T-helper 17 cell (primary cell): ENCODE measurements around the gene DENND11. TPM values are rescaled to one million over a fixed set of nuclear protein-coding genes. Genes with fewer than 3 reads are reported as not detected.

Experiments
- ATAC-seq: fragments of 150-1000 bp; cut with Tn5 transposase; 2 replicates; pipeline ENCODE4 v1.10.0; 2021; ENCODE audit warnings: mild to moderate bottlenecking, moderate library complexity
- DNase-seq, 3 donors: peaks; one replicate each; pipeline versions ENCODE4 v3.0.0 to v3.0.0-alpha.2; 2020 to 2021
- H3K9me3 ChIP-seq: one replicate; pipeline ENCODE4 v1.7.0; 2013; ENCODE audit warnings: low read length, mild to moderate bottlenecking; ENCODE audit not compliant: control insufficient read depth, poor library complexity, severe bottlenecking
- H3K27ac Mint-ChIP-seq: one replicate; pipeline ENCODE4 v1.8.0; 2022; ENCODE audit warnings: mild to moderate bottlenecking, moderate library complexity, mixed read lengths
- H3K27me3 Mint-ChIP-seq: one replicate; pipeline ENCODE4 v1.8.0; 2022; ENCODE audit warnings: mixed read lengths
- H3K36me3 Mint-ChIP-seq: one replicate; pipeline ENCODE4 v1.8.0; 2022; ENCODE audit warnings: low read depth, mixed read lengths
- H3K4me1 Mint-ChIP-seq: one replicate; pipeline ENCODE4 v1.8.0; 2022; ENCODE audit warnings: mild to moderate bottlenecking, mixed read lengths
- H3K4me3 Mint-ChIP-seq: one replicate; pipeline ENCODE4 v1.8.0; 2022; ENCODE audit warnings: mild to moderate bottlenecking, moderate library complexity, mixed read lengths
- total RNA-seq, 4 donors: library from RNA in 2 of 4; stranded (reverse) in 2 of 4; gene quantifications; one replicate each; pipeline ENCODE4 v1.2.3 and lab custom pipeline; 2022 to 2026

The DENND11 gene
- total RNA-seq: 10 to 100 TPM; 34.1 to 37.6 TPM
- total RNA-seq (lab: John Stamatoyannopoulos, UW): 114 to 206 reads per million in 2 donors

GRCh38 chr7:141702047-141702567 is at the start of gene DENND11:
DENND11 (minus strand) TSS chr7:141702166; CDS start chr7:141702153, 13 bp downstream.
- H3K9me3 ChIP-seq: no peaks in the 10 kb centered on the region
- Mint-ChIP-seq H3K36me3 (no peaks in the 10 kb centered on the region), H3K27me3 (no peaks in the 10 kb centered on the region), H3K4me1 (peaks cover 38% of the 10 kb centered on the region), H3K27ac (peak within 1 kb of the TSS; percentile 97), H3K4me3 (peak within 1 kb of the TSS; percentile 94)
- peak; percentile 82 for ATAC-seq
- DNase-seq: peak; percentile 48 to 66 (median 61)

GRCh38 chr7:141748396-141748795 is 46.4 kb upstream of the DENND11 start:
- Mint-ChIP-seq H3K36me3 (peaks cover 15% of the 10 kb centered on the region), H3K27ac (no peak overlapping the region), H3K4me3 (no peak overlapping the region), H3K4me1 (peaks cover 5% of the 10 kb centered on the region), H3K27me3 (no peaks in the 10 kb centered on the region)
- ATAC-seq (no peak), DNase-seq (no peak)
- H3K9me3 ChIP-seq: peaks cover 19% of the 10 kb centered on the region

- no peak overlapping the region for H3K27ac Mint-ChIP-seq
- no peak overlapping the region for H3K4me3 Mint-ChIP-seq
- DNase-seq (no peak), ATAC-seq (no peak)
- peaks cover 17% of the 10 kb centered on the region for H3K4me1 Mint-ChIP-seq
- H3K36me3 Mint-ChIP-seq: peaks cover 12% of the 10 kb centered on the region
- H3K9me3 ChIP-seq: no peaks in the 10 kb centered on the region
- no peaks in the 10 kb centered on the region for H3K27me3 Mint-ChIP-seq
Observed at GRCh38 chr7:141744131-141744530, 42.2 kb upstream of the DENND11 start.

GRCh38 chr7:141742229-141742628 is 40.3 kb upstream of the DENND11 start:
- Mint-ChIP-seq H3K36me3 (peaks cover 13% of the 10 kb centered on the region), H3K4me3 (no peak overlapping the region), H3K4me1 (peaks cover 29% of the 10 kb centered on the region), H3K27me3 (no peaks in the 10 kb centered on the region), H3K27ac (no peak overlapping the region)
- H3K9me3 ChIP-seq: no peaks in the 10 kb centered on the region
- ATAC-seq: no peak
- DNase-seq: no peak

GRCh38 chr7:141739250-141739649 is 37.3 kb upstream of the DENND11 start:
- no peaks in the 10 kb centered on the region for H3K9me3 ChIP-seq
- Mint-ChIP-seq H3K36me3 (peaks cover 13% of the 10 kb centered on the region), H3K4me3 (peak overlapping the region; percentile 99), H3K27ac (peak overlapping the region; percentile 100), H3K27me3 (no peaks in the 10 kb centered on the region), H3K4me1 (peaks cover 32% of the 10 kb centered on the region)
- no peak for ATAC-seq
- DNase-seq: no peak

- Mint-ChIP-seq H3K27ac (peak overlapping the region; percentile 100), H3K36me3 (peaks cover 11% of the 10 kb centered on the region), H3K27me3 (no peaks in the 10 kb centered on the region), H3K4me1 (peaks cover 30% of the 10 kb centered on the region), H3K4me3 (peak overlapping the region; percentile 99)
- no peaks in the 10 kb centered on the region for H3K9me3 ChIP-seq
- ATAC-seq (no peak), DNase-seq (no peak)
Observed at GRCh38 chr7:141738592-141739013, 36.6 kb upstream of the DENND11 start.

GRCh38 chr7:141737836-141738591 is 36.0 kb upstream of the DENND11 start, which contains the start of gene SSBP1:
SSBP1 (plus strand) TSS chr7:141738358; CDS start chr7:141739167, 809 bp downstream.
- DNase-seq (peak; percentile 76 to 83 (median 82)), ATAC-seq (peak; percentile 89)
- peak within 1 kb of the TSS; percentile 100 for H3K27ac Mint-ChIP-seq
- peaks cover 8% of the 10 kb centered on the region for H3K36me3 Mint-ChIP-seq
- H3K4me1 Mint-ChIP-seq: peaks cover 30% of the 10 kb centered on the region
- H3K27me3 Mint-ChIP-seq: no peaks in the 10 kb centered on the region
- H3K9me3 ChIP-seq: no peaks in the 10 kb centered on the region
- peak within 1 kb of the TSS; percentile 99 for H3K4me3 Mint-ChIP-seq

DNA sequence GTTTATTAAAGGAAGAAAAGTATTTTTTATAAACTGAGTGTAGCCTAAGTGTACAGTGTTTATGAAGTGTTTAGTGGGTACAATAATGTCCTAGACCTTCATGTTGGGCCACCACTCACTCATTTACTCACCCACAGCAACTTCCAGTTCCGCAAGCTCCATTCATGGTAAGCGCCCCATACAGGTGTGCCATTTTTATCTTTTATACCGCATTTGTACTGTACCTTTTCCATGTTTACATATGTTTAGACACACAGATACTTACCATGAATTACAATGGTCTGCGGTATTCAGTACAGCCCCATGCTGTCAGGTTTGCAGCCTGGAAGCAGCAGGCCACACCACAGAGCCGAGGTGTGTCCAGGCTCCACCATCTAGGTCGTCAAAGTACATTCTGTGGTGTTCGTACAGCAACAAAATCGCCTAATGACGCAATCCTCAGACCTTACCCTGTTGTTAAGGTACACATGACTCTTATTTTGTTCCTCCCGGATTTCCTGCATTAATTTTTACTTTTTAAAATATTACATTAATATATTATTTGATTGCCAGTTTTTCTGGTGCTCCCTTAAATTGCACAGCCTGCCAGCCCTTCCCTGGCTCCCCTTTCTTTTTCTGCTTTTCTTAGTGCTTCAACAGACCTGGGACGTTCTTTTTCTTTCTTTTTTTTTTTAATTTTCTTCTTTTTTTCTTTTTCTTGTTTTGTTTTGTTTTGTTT is 35.3 kb upstream of the DENND11 start:
- H3K36me3 Mint-ChIP-seq: peaks cover 7% of the 10 kb centered on the region
- DNase-seq (no peak), ATAC-seq (peak; percentile 8)
- H3K9me3 ChIP-seq: no peaks in the 10 kb centered on the region
- peak overlapping the region; percentile 100 for H3K27ac Mint-ChIP-seq
- H3K4me3 Mint-ChIP-seq: peak overlapping the region; percentile 99
- peaks cover 27% of the 10 kb centered on the region for H3K4me1 Mint-ChIP-seq
- H3K27me3 Mint-ChIP-seq: no peaks in the 10 kb centered on the region

GRCh38 chr7:141731476-141732149 is 29.6 kb upstream of the DENND11 start:
- no peaks in the 10 kb centered on the region for H3K9me3 ChIP-seq
- Mint-ChIP-seq H3K27me3 (no peaks in the 10 kb centered on the region), H3K36me3 (no peaks in the 10 kb centered on the region), H3K4me1 (peaks cover 5% of the 10 kb centered on the region), H3K27ac (no peak overlapping the region), H3K4me3 (no peak overlapping the region)
- DNase-seq: no peak
- no peak for ATAC-seq

DNA sequence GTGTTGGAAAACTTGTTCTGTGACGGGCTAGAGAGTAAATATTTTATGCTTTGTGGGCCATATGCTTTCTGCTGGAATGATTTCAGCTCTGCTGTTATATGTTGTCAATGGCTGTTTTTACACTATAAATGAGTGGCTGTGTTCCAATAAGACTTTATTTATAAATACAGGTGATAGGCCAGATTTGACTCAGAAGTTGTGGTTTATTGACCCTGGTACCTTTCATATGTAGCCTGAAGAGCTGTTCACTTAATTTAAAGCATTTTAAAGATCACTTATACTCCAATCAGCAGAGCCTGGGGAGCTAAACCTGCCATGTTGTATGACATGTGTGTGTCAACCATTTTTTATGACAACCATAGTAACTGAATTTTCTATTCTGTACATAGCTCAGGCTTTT is 27.1 kb upstream of the DENND11 start:
- no peak for ATAC-seq
- H3K9me3 ChIP-seq: no peaks in the 10 kb centered on the region
- Mint-ChIP-seq H3K4me1 (peaks cover 3% of the 10 kb centered on the region), H3K27me3 (no peaks in the 10 kb centered on the region), H3K4me3 (no peak overlapping the region), H3K36me3 (no peaks in the 10 kb centered on the region), H3K27ac (no peak overlapping the region)
- DNase-seq: no peak

GRCh38 chr7:141722529-141722928 is 20.6 kb upstream of the DENND11 start:
- DNase-seq (no peak), ATAC-seq (no peak)
- no peaks in the 10 kb centered on the region for H3K27me3 Mint-ChIP-seq
- peaks cover 4% of the 10 kb centered on the region for H3K36me3 Mint-ChIP-seq
- H3K9me3 ChIP-seq: no peaks in the 10 kb centered on the region
- no peaks in the 10 kb centered on the region for H3K4me1 Mint-ChIP-seq
- no peak overlapping the region for H3K27ac Mint-ChIP-seq
- no peak overlapping the region for H3K4me3 Mint-ChIP-seq

GRCh38 chr7:141717450-141717849 is 15.5 kb upstream of the DENND11 start:
- no peak for DNase-seq
- no peak overlapping the region for H3K4me3 Mint-ChIP-seq
- H3K9me3 ChIP-seq: no peaks in the 10 kb centered on the region
- peaks cover 4% of the 10 kb centered on the region for H3K36me3 Mint-ChIP-seq
- no peak overlapping the region for H3K27ac Mint-ChIP-seq
- H3K4me1 Mint-ChIP-seq: peaks cover 2% of the 10 kb centered on the region
- no peak for ATAC-seq
- no peaks in the 10 kb centered on the region for H3K27me3 Mint-ChIP-seq
